ENCODE measurements around the gene HS3ST2. TPM values are rescaled to one million over a fixed set of nuclear protein-coding genes. Genes with fewer than 3 reads are reported as not detected.

The HS3ST2 gene
- total and polyA plus RNA-seq, 2 experiments from 2014 or later, result 1.4 to 3.2 TPM

- ATAC-seq, result no peak
- H3K9me3 Mint-ChIP-seq, result no peaks in the 10 kb centered on the region
- H3F3A ChIP-seq (replicated peaks; ENCODE audit: low read depth), result no peaks in the 10 kb centered on the region
Observed at GRCh38 chr16:22903716-22904115, 89.8 kb downstream of the HS3ST2 start.

More at GRCh38 chr16:22903716-22904115, 89.8 kb downstream of the HS3ST2 start:
- no peaks in the 10 kb centered on the region for H3K27me3 Mint-ChIP-seq (ENCODE audit: insufficient read depth, low read depth, poor library complexity)
- no peak overlapping the region for H3K4me3 Mint-ChIP-seq
- no peaks in the 10 kb centered on the region for H3K27me3 ChIP-seq (ENCODE audit: insufficient read depth)
- H4K20me1 ChIP-seq (replicated peaks; ENCODE audit: insufficient read depth), result no peaks in the 10 kb centered on the region
- H3K27ac Mint-ChIP-seq, result no peak overlapping the region
- no peaks in the 10 kb centered on the region; the same call in 2 of the 3 replicates for H3K4me1 Mint-ChIP-seq
- H3K79me2 ChIP-seq (replicated peaks; ENCODE audit: insufficient read depth), result no peaks in the 10 kb centered on the region
- no peak overlapping the region for H2AFZ ChIP-seq
- no peak for DNase-seq (ENCODE audit: low spot score)
- H3K36me3 ChIP-seq (ENCODE audit: insufficient read depth), result no peaks in the 10 kb centered on the region
- H3K9me2 ChIP-seq (ENCODE audit: insufficient read depth), result no peaks in the 10 kb centered on the region
- H3K36me3 Mint-ChIP-seq (ENCODE audit: low read depth), result no peaks in the 10 kb centered on the region
- no peak overlapping the region for H3K27ac ChIP-seq (ENCODE audit: low read depth)
- H3K4me2 ChIP-seq, result no peak overlapping the region
- TF ChIP-seq ZNF114 (CRISPR knock-in tag; IDR thresholded peaks at IDR 0.05), result no peak
- TF ChIP-seq NANOG (IDR thresholded peaks at IDR 0.05; ENCODE audit: borderline replicate concordance), result no peak
- TF ChIP-seq REST (IDR thresholded peaks at IDR 0.05; ENCODE audit: unreplicated experiment), result no peak
- TF ChIP-seq POLR2AphosphoS5 (IDR thresholded peaks at IDR 0.05; ENCODE audit: low read depth), result no peak
- TF ChIP-seq EZH2 (IDR thresholded peaks at IDR 0.05; ENCODE audit: low read depth, unreplicated experiment), result no peak
- no peak for TF ChIP-seq ZNF331 (CRISPR knock-in tag; IDR thresholded peaks at IDR 0.05; ENCODE audit: low read depth)
- TF ChIP-seq ZNF462 (CRISPR knock-in tag; IDR thresholded peaks at IDR 0.05), result no peak
- TF ChIP-seq CREB1 (CRISPR knock-in tag; IDR thresholded peaks at IDR 0.05; ENCODE audit: low read depth), result no peak
- TF ChIP-seq, protein P1, sequence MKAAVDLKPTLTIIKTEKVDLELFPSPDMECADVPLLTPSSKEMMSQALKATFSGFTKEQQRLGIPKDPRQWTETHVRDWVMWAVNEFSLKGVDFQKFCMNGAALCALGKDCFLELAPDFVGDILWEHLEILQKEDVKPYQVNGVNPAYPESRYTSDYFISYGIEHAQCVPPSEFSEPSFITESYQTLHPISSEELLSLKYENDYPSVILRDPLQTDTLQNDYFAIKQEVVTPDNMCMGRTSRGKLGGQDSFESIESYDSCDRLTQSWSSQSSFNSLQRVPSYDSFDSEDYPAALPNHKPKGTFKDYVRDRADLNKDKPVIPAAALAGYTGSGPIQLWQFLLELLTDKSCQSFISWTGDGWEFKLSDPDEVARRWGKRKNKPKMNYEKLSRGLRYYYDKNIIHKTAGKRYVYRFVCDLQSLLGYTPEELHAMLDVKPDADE (IDR thresholded peaks at IDR 0.05), result no peak
- TF ChIP-seq CTCF (conservative IDR thresholded peaks at IDR 0.05; ENCODE audit: low read depth in 2 of 2), result no peak
- TF ChIP-seq JUNB (IDR thresholded peaks at IDR 0.05; ENCODE audit: unreplicated experiment), result no peak
- TF ChIP-seq EZH2phosphoT487 (IDR thresholded peaks at IDR 0.05; ENCODE audit: unreplicated experiment), result no peak
- no peak for TF ChIP-seq STAT1 (IDR thresholded peaks at IDR 0.05; ENCODE audit: unreplicated experiment)
- H3K4me1 ChIP-seq (ENCODE audit: insufficient read depth), result no peaks in the 10 kb centered on the region
- no peak overlapping the region for H3K4me3 ChIP-seq

All from GM23338 (cell line).